Spleen (tissue), 11 donors: ENCODE data around the gene OSGIN1. TPM values are rescaled to one million over a fixed set of nuclear protein-coding genes. Genes with fewer than 3 reads are reported as not detected.

ENCODE experiments used
- DNase-seq: peaks from one replicate; pipeline ENCODE4 v3.0.0-alpha.2; 2020
- H3K27ac ChIP-seq, 8 donors: fragments of 200-600 bp; sonication (generic) in 7 of 8; 1 replicate in 4 of 8; 2 replicates in 4 of 8; pipeline versions ENCODE4 v1.5.0 to v1.8.0; 2016 to 2021; ENCODE audit warnings: inconsistent platforms in 4 of 8, mild to moderate bottlenecking in 4 of 8, moderate library complexity in 1 of 8
- H3K27me3 ChIP-seq, 7 donors: fragments of 200-600 bp; sonication (generic) in 6 of 7; replicated peaks in 1 of 7; 1 replicate in 4 of 7; 2 replicates in 3 of 7; pipeline versions ENCODE4 v1.5.0 to v1.8.0; 2016 to 2021; ENCODE audit warnings: inconsistent platforms in 3 of 7, mild to moderate bottlenecking in 1 of 7
- H3K36me3 ChIP-seq, 6 donors: fragments of 200-600 bp; sonication (generic) in 5 of 6; 1 replicate in 4 of 6; 2 replicates in 2 of 6; pipeline versions ENCODE4 v1.5.0 to v1.8.0; 2016 to 2021; ENCODE audit warnings: inconsistent platforms in 2 of 6
- H3K4me1 ChIP-seq, 6 donors: fragments of 200-600 bp; sonication (generic) in 5 of 6; 1 replicate in 3 of 6; 2 replicates in 3 of 6; pipeline versions ENCODE4 v1.5.0 to v1.8.0; 2016 to 2021; ENCODE audit warnings: inconsistent platforms in 3 of 6
- H3K4me3 ChIP-seq, 8 donors: fragments of 200-600 bp; sonication (generic) in 7 of 8; 1 replicate in 4 of 8; 2 replicates in 4 of 8; pipeline versions ENCODE4 v1.5.0 to v1.8.0; 2016 to 2021; ENCODE audit warnings: inconsistent platforms in 4 of 8, mild to moderate bottlenecking in 4 of 8, moderate library complexity in 2 of 8
- H3K9me3 ChIP-seq, 8 donors: fragments of 200-600 bp; sonication (generic) in 7 of 8; 1 replicate in 4 of 8; 2 replicates in 4 of 8; pipeline versions ENCODE4 v1.5.0 to v1.8.0; 2016 to 2021; ENCODE audit warnings: inconsistent platforms in 4 of 8
- POLR2A ChIP-seq, 3 donors: fragments of 450-650 bp; IDR thresholded peaks; one replicate each; pipeline ENCODE4 v1.5.1; 2017; ENCODE audit warnings: antibody characterized with exemption in 3 of 3, mild to moderate bottlenecking in 1 of 3
- POLR2AphosphoS5 ChIP-seq, 3 donors: sonication (generic); formaldehyde crosslinking; IDR thresholded peaks; one replicate each; pipeline ENCODE4 v1.5.1; 2017; ENCODE audit warnings: antibody characterized with exemption in 3 of 3
- WGBS, 5 donors: extraction: QIAGEN DNeasy Blood & Tissue Kit in 3 of 5; methylation state at CpG; one replicate each; pipeline versions ENCODE4 v1.1.5 to v1.1.7; 2013 to 2018; 5-methylcytosine and 5-hydroxymethylcytosine counted together
- intact Hi-C: fragments of 100-400 bp; cut with DNase I; formaldehyde crosslinking; loops from one replicate; pipeline ENCODE4 v1.15.0; 2023; ENCODE audit warnings: low total_unique reads
- polyA plus RNA-seq, 3 donors: library from polyadenylated mRNA; stranded (reverse); fragments of 200-250 nt; gene quantifications; one replicate each; pipeline ENCODE4 v1.2.1, GENCODE V29; 2013
- total RNA-seq, 7 donors: library from RNA; depleted of rRNA in 3 of 7; stranded (reverse); fragments of >200 nt in 3 of 7; fragmentation: NEBNext Ultra II Directional in 4 of 7; extraction: Animal tissue kit (Norgen Biotek cat#: 25700) in 4 of 7; gene quantifications; one replicate each; pipeline versions ENCODE4 v1.1.0 to v1.2.1, GENCODE V29; 2016 to 2021
- TF ChIP-seq, protein P1 (sequence below), 11 experiments: fragments of 200-600 bp in 7 of 11; fragments of 450-650 bp in 4 of 11; sonication (generic) in 4 of 11; IDR thresholded peaks in 8 of 11; conservative IDR thresholded peaks in 3 of 11; 1 replicate in 7 of 11; 2 replicates in 4 of 11; pipeline versions ENCODE4 v1.4.0 to v1.8.0; 2016 to 2021; ENCODE audit warnings: antibody characterized with exemption in 11 of 11, inconsistent platforms in 4 of 11, mild to moderate bottlenecking in 1 of 11
- donor health status: healthy with polysubstance abuse.
- donor health status: DM: no; HTN: no; CAD: no; lungs with moderate emphysema.
- donor health status: DM: no; HTN: no; CAD: no.
- donor health status: Bipolar disorder and iron deficiency.
- donor health status: healthy.
- donor health status: DM: no; HTN: no; CAD: no.
- donor health status: DM: yes; HTN: yes; CAD: no.

The OSGIN1 gene
- total and polyA plus RNA-seq, 10 donors, result 2.3 to 13.5 (median 9.0) TPM

GRCh38 chr16:83907111-83907510 lies 45.9 kb upstream of the OSGIN1 start:
- WGBS, 5 donors, result 92 to 96% (median 96%) methylated on average over 8 of the region's 8 CpGs
- intact Hi-C loops, result no loop called here
- Histone ChIP-seq H3K27ac (no peak overlapping the region), H3K9me3 (no peaks in the 10 kb centered on the region), H3K4me3 (no peak overlapping the region), H3K27me3 (no peaks in the 10 kb centered on the region), H3K4me1 (peaks cover 0 to 26% (median 3%) of the 10 kb centered on the region in 6 donors), H3K36me3 (peaks cover 0 to 82% (median 43%) of the 10 kb centered on the region in 6 donors)
- TF ChIP-seq, protein P1, sequence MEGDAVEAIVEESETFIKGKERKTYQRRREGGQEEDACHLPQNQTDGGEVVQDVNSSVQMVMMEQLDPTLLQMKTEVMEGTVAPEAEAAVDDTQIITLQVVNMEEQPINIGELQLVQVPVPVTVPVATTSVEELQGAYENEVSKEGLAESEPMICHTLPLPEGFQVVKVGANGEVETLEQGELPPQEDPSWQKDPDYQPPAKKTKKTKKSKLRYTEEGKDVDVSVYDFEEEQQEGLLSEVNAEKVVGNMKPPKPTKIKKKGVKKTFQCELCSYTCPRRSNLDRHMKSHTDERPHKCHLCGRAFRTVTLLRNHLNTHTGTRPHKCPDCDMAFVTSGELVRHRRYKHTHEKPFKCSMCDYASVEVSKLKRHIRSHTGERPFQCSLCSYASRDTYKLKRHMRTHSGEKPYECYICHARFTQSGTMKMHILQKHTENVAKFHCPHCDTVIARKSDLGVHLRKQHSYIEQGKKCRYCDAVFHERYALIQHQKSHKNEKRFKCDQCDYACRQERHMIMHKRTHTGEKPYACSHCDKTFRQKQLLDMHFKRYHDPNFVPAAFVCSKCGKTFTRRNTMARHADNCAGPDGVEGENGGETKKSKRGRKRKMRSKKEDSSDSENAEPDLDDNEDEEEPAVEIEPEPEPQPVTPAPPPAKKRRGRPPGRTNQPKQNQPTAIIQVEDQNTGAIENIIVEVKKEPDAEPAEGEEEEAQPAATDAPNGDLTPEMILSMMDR (IDR thresholded peaks at IDR 0.05 in 8 of 11, conservative IDR thresholded peaks at IDR 0.05 in 3 of 11), result no peak
- no peak for DNase-seq

GRCh38 chr16:83907631-83908250 lies 45.3 kb upstream of the OSGIN1 start:
- intact Hi-C loops, result no loop called here
- no peak overlapping the region for H3K27ac ChIP-seq
- TF ChIP-seq, protein P1 (IDR thresholded peaks at IDR 0.05 in 8 of 11, conservative IDR thresholded peaks at IDR 0.05 in 3 of 11), result no peak
- TF ChIP-seq POLR2A (IDR thresholded peaks at IDR 0.05), result no peak
- TF ChIP-seq POLR2AphosphoS5 (IDR thresholded peaks at IDR 0.05), result no peak
- H3K36me3 ChIP-seq, result peaks cover 0 to 88% (median 49%) of the 10 kb centered on the region in 6 donors
- H3K9me3 ChIP-seq, result no peaks in the 10 kb centered on the region
- no peak overlapping the region for H3K4me3 ChIP-seq
- no peaks in the 10 kb centered on the region for H3K27me3 ChIP-seq
- 90 to 95% (median 94%) methylated on average over 15 of the region's 15 CpGs for WGBS, 5 donors
- H3K4me1 ChIP-seq, result peaks cover 0 to 20% (median 1%) of the 10 kb centered on the region in 6 donors
- no peak for DNase-seq

- Histone ChIP-seq H3K36me3 (peaks cover 0 to 97% (median 56%) of the 10 kb centered on the region in 6 donors), H3K27ac (no peak overlapping the region), H3K4me3 (no peak overlapping the region), H3K27me3 (no peaks in the 10 kb centered on the region), H3K9me3 (no peaks in the 10 kb centered on the region), H3K4me1 (peaks cover 0 to 9% (median 0%) of the 10 kb centered on the region in 6 donors)
- no peak for DNase-seq
- intact Hi-C loops, result no loop called here
- 69 to 96% (median 91%) methylated on average over 2 of the region's 2 CpGs for WGBS, 5 donors
- TF ChIP-seq POLR2A (IDR thresholded peaks at IDR 0.05) (no peak), POLR2AphosphoS5 (IDR thresholded peaks at IDR 0.05) (no peak)
- TF ChIP-seq, protein P1 (IDR thresholded peaks at IDR 0.05 in 8 of 11, conservative IDR thresholded peaks at IDR 0.05 in 3 of 11), result no peak
Measured at GRCh38 chr16:83908798-83909197, 44.2 kb upstream of the OSGIN1 start.

- Histone ChIP-seq H3K4me1 (no peaks in the 10 kb centered on the region), H3K4me3 (no peak overlapping the region), H3K9me3 (no peaks in the 10 kb centered on the region), H3K27me3 (no peaks in the 10 kb centered on the region), H3K27ac (no peak overlapping the region), H3K36me3 (peaks cover 5 to 99% (median 79%) of the 10 kb centered on the region in 6 donors)
- intact Hi-C loops, result no loop called here
- 92 to 96% (median 94%) methylated on average over 10 of the region's 10 CpGs for WGBS, 5 donors
- DNase-seq, result no peak
- TF ChIP-seq POLR2AphosphoS5 (IDR thresholded peaks at IDR 0.05) (no peak), POLR2A (IDR thresholded peaks at IDR 0.05) (no peak)
- TF ChIP-seq, protein P1 (IDR thresholded peaks at IDR 0.05 in 8 of 11, conservative IDR thresholded peaks at IDR 0.05 in 3 of 11), result no peak
Measured at GRCh38 chr16:83911290-83911689, 41.8 kb upstream of the OSGIN1 start.
